ENCODE results near the gene ZNF217.
"Not testable (repeated sequence)": the region's sequence is repeated elsewhere in the genome, so short reads cannot be mapped to it uniquely, and the experiment has no call there.

ZNF217 gene

DNA sequence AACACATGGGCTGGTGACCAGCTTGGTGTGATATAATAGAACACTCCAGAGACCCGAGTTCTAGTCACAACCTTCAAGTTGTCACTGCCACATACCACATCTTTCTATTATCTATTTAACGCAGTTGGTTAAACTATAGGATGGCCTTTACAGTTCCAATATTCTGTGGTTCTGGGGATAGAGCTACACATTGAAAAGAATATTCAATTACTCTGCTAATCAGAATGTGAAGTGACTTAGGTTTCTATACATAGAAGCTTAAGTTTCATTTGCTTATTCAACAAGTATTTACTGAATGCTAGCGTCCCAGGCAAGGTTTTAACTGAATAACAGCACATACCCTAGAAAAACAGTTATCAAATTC is 9.1 kb downstream of the ZNF217 start:
- H3K27me3 Mint-ChIP-seq; H3K9me3 Mint-ChIP-seq (ENCODE audit: low read depth): not testable (repeated sequence)
- peak overlapping the region; percentile 90 for H3K4me3 Mint-ChIP-seq
- H3K36me3 Mint-ChIP-seq: peaks cover 17% of the 10 kb centered on the region
- peaks cover 82% of the 10 kb centered on the region for H3K4me1 Mint-ChIP-seq (ENCODE audit: low read depth)
- H3K27ac Mint-ChIP-seq: peak overlapping the region; percentile 94

GRCh38 chr20:53583660-53584549 is 9.7 kb downstream of the ZNF217 start:
- peak overlapping the region; percentile 94 for H3K27ac Mint-ChIP-seq
- peak overlapping the region; percentile 90 for H3K4me3 Mint-ChIP-seq
- not testable (repeated sequence) for H3K27me3 Mint-ChIP-seq; H3K9me3 Mint-ChIP-seq (ENCODE audit: low read depth)
- H3K4me1 Mint-ChIP-seq (ENCODE audit: low read depth): peaks cover 82% of the 10 kb centered on the region
- peaks cover 17% of the 10 kb centered on the region for H3K36me3 Mint-ChIP-seq

DNA sequence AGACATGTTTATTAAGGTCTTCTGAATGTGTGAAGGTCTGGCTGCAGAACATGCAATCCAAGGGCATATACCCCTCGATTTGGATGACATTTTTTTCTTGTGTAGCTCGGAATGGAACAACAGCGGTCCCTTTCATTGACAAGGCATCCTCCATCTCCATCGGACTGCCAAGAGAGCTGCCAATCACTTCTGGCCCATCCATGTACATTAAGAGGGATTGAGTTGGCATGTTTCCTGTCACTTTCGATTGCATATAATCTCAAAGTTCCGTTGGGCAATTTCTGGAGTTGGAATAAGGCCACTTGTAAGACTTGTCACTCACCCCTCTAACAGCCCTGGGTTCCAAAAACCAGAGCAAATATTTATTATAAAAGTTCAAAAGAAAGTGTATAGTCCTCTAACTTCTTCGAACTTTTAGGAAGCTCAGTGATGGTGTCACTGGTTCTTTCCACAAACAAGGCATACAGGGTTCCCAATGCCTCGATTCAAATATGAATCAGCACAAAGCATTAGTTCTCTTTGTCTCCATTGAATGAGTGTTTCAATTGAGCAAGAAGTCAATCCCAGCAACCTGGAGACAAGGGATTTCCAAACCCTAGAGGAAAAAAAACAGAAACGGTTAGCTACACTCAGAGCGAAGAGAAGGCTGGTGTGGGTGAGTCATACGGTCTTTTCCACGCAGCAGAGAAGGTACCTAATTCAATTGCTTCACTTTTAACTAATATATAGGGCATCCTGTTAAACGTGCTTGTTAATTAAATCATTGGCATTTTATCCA is 10.9 kb downstream of the ZNF217 start:
- H3K4me3 Mint-ChIP-seq: peak overlapping the region; percentile 90
- H3K36me3 Mint-ChIP-seq: peaks cover 17% of the 10 kb centered on the region
- no peaks in the 10 kb centered on the region for H3K27me3 Mint-ChIP-seq
- no peaks in the 10 kb centered on the region for H3K9me3 Mint-ChIP-seq (ENCODE audit: low read depth)
- H3K27ac Mint-ChIP-seq: peak overlapping the region; percentile 94
- peaks cover 89% of the 10 kb centered on the region for H3K4me1 Mint-ChIP-seq (ENCODE audit: low read depth)

GRCh38 chr20:53582251-53582570 is 11.4 kb downstream of the ZNF217 start:
- peak overlapping the region; percentile 94 for H3K27ac Mint-ChIP-seq
- H3K27me3 Mint-ChIP-seq: no peaks in the 10 kb centered on the region
- H3K4me1 Mint-ChIP-seq (ENCODE audit: low read depth): peaks cover 93% of the 10 kb centered on the region
- peaks cover 17% of the 10 kb centered on the region for H3K36me3 Mint-ChIP-seq
- H3K9me3 Mint-ChIP-seq (ENCODE audit: low read depth): no peaks in the 10 kb centered on the region
- H3K4me3 Mint-ChIP-seq: peak overlapping the region; percentile 90

GRCh38 chr20:53581444-53582250 is 12.0 kb downstream of the ZNF217 start:
- H3K4me1 Mint-ChIP-seq (ENCODE audit: low read depth): peaks cover 93% of the 10 kb centered on the region
- H3K27ac Mint-ChIP-seq: peak overlapping the region; percentile 94
- H3K36me3 Mint-ChIP-seq: peaks cover 17% of the 10 kb centered on the region

GRCh38 chr20:53580376-53581111 is 13.1 kb downstream of the ZNF217 start:
- Mint-ChIP-seq H3K27me3 (no peaks in the 10 kb centered on the region), H3K4me3 (peak overlapping the region; percentile 90), H3K9me3 (ENCODE audit: low read depth) (no peaks in the 10 kb centered on the region), H3K27ac (peak overlapping the region; percentile 94), H3K4me1 (ENCODE audit: low read depth) (peaks cover 93% of the 10 kb centered on the region), H3K36me3 (peaks cover 20% of the 10 kb centered on the region)

More at GRCh38 chr20:53581444-53582250, 12.0 kb downstream of the ZNF217 start:
- peak overlapping the region; percentile 90 for H3K4me3 Mint-ChIP-seq
- H3K27me3 Mint-ChIP-seq: no peaks in the 10 kb centered on the region
- H3K9me3 Mint-ChIP-seq (ENCODE audit: low read depth): no peaks in the 10 kb centered on the region

DNA sequence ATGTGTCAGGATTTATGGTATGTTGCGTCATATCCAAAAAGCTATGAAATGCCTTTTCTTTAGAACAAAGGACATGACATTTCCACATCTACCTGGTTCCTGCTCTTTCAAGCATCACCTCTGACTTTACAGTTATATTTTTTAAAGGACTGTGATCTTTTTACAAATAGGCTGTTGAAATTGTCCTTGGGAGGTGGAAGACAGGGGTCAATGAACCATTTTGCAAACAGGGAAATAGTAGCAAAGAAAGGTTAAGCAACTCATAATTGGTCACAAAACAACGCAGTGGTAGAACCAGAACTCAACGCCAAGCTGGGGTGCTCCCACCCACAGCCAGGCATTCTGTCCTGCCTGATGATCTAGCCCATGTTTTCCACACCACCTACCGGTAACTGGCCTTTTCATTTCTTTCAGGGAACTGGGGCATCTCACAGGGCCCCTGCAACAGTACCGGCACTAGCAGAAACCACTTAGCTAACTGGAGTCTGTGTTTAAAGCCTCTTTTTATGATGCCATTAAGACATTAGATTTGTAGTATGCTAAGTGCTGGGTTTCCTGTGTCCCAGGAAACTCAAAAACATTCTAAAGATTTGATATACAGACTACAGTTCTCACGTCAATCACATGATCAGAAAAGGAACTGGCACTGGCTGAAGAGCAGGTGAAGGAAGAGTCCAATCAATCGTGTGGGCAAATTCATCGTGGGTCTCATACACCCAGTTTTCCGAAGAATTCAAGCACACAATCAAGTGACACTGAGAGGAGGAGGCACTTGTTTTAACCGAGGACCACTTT is 13.9 kb downstream of the ZNF217 start:
- Mint-ChIP-seq H3K27me3 (no peaks in the 10 kb centered on the region), H3K4me1 (ENCODE audit: low read depth) (peaks cover 93% of the 10 kb centered on the region), H3K27ac (peak overlapping the region; percentile 94), H3K9me3 (ENCODE audit: low read depth) (no peaks in the 10 kb centered on the region), H3K36me3 (peaks cover 22% of the 10 kb centered on the region), H3K4me3 (peak overlapping the region; percentile 90)

DNA sequence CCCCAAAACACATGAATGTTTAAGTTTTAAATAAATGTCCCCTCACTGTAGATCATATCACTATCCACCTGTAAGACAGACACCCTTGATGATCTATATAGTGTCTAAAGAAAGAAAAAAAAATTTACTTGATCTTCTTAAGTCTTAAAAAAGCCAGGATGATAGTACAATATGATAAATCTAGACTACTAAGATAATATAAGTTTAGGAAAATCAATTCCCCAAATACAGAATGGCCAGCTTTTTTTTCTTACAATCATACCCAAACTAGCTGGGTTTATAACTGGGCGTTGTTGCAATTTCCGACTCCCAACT is 14.4 kb downstream of the ZNF217 start:
- H3K4me3 Mint-ChIP-seq: peak overlapping the region; percentile 90
- peaks cover 23% of the 10 kb centered on the region for H3K36me3 Mint-ChIP-seq
- peak overlapping the region; percentile 94 for H3K27ac Mint-ChIP-seq
- no peaks in the 10 kb centered on the region for H3K9me3 Mint-ChIP-seq (ENCODE audit: low read depth)
- H3K4me1 Mint-ChIP-seq (ENCODE audit: low read depth): peaks cover 91% of the 10 kb centered on the region
- no peaks in the 10 kb centered on the region for H3K27me3 Mint-ChIP-seq

DNA sequence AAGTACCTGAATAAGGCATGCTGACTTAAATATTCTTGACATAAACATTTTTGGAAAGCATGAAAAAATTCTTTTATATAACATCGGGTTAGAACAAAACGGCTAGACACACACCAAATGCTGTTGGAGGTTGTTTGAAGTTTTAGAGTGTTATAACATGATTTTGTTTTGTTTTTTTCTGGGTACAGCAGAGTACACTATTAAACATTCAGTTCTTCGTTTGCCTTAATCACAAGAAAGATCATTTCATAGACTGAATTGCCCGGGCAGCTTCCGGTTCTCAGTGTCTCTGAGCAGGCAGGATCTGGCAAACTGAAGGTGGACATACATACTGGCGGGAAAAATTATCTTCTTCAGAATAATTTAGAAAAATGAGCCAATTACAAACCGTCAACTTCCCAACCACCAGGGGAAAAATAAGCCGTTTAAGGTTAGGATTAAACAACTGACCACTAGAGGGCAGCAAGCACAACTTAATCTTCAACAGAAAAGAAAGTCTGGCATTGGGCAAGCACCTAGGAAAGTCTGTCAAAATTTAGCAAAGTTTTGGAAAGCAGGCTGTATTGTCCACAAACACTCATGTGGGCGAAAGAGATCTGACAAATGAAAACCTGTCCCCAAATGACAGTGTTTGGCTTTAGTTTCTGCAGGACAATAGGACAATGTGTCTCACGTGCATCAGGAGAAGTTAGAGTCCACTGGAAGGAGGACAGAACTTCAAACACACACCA is 15.0 kb downstream of the ZNF217 start:
- peak overlapping the region; percentile 94 for H3K27ac Mint-ChIP-seq
- no peaks in the 10 kb centered on the region for H3K27me3 Mint-ChIP-seq
- peaks cover 89% of the 10 kb centered on the region for H3K4me1 Mint-ChIP-seq (ENCODE audit: low read depth)
- peak overlapping the region; percentile 90 for H3K4me3 Mint-ChIP-seq
- no peaks in the 10 kb centered on the region for H3K9me3 Mint-ChIP-seq (ENCODE audit: low read depth)
- peaks cover 23% of the 10 kb centered on the region for H3K36me3 Mint-ChIP-seq

DNA sequence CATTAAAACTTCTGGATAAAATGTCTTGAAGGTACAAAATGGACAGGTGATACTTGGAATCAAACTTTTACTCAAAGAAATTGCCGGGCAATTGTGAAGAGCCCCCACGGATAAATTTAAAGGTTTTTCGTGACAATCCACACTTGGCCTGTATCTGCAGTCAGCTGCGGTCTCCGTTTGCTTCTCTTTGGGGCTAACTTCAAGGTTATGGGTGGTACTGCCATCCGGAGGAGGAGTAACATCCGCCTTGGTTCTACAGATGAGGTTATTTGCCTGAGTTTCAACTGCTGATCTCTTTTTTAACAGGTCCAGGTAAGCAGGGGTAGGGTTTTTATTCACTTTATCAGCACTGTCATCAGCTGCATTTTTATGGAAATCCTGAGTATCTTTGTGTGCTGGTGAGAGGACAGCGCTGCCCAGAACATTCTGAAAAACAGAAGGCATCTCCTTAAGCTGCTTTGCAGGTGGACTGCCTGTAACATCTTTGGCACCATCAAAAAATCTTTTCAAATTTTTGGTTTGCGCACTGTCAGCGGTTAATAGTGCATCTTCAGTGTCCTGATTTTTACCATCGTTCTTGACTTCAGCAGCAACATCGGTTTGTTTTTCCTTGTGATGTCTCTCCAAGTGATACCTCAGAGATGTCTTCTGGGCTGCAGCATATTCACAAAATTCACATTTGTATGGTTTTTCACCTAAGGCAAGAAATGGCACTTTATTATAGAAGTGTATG is 16.9 kb downstream of the ZNF217 start:
- H3K27ac Mint-ChIP-seq: peak overlapping the region; percentile 94
- H3K4me3 Mint-ChIP-seq: peak overlapping the region; percentile 65
- H3K4me1 Mint-ChIP-seq (ENCODE audit: low read depth): peaks cover 87% of the 10 kb centered on the region
- H3K9me3 Mint-ChIP-seq (ENCODE audit: low read depth): no peaks in the 10 kb centered on the region
- peaks cover 15% of the 10 kb centered on the region for H3K36me3 Mint-ChIP-seq
- H3K27me3 Mint-ChIP-seq: no peaks in the 10 kb centered on the region

DNA sequence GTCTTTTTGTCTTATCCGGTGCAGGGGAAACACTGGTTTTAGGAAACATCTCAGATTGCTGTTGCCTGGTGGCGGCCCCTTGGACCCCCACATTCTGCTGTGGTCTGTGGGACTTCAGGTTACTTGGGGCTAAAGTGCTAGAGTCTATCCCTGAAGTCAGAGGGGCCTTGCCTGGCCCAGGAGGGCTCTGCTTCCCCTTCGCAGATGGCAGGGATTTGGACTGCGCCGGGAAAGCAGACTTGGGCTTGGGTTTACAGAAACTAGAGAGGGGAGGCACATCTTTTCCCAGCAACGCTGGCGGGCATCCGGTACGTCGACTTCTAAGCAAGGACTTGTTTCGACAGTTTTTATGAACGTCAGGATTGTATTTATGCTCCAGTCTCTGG is 17.5 kb downstream of the ZNF217 start:
- Mint-ChIP-seq H3K4me3 (peak overlapping the region; percentile 65), H3K27ac (peak overlapping the region; percentile 94), H3K4me1 (ENCODE audit: low read depth) (peaks cover 89% of the 10 kb centered on the region), H3K36me3 (peaks cover 16% of the 10 kb centered on the region), H3K9me3 (ENCODE audit: low read depth) (no peaks in the 10 kb centered on the region), H3K27me3 (no peaks in the 10 kb centered on the region)

- no peaks in the 10 kb centered on the region for H3K9me3 Mint-ChIP-seq (ENCODE audit: low read depth)
- peak overlapping the region; percentile 65 for H3K4me3 Mint-ChIP-seq
- H3K27me3 Mint-ChIP-seq: no peaks in the 10 kb centered on the region
- H3K36me3 Mint-ChIP-seq: peaks cover 15% of the 10 kb centered on the region
- H3K4me1 Mint-ChIP-seq (ENCODE audit: low read depth): peaks cover 91% of the 10 kb centered on the region
- H3K27ac Mint-ChIP-seq: peak overlapping the region; percentile 94
Measured at GRCh38 chr20:53575481-53576194, 18.0 kb downstream of the ZNF217 start.
